WTC11 (cell line): ENCODE data around the gene ABCD3. TPM values are rescaled to one million over a fixed set of nuclear protein-coding genes. Genes with fewer than 3 reads are reported as not detected.

Source experiments
- ATAC-seq: fragments of 200-7000 bp; cut with Tn5 transposase; 2 replicates; pipeline ENCODE4 v1.10.0; 2021; ENCODE audit warnings: mild to moderate bottlenecking, moderate library complexity
- CTCF ChIA-PET: fragments of 300-600 bp; sonication (Branson Sonifier 250); formaldehyde crosslinking; loops from one replicate; lab custom pipeline; 2021; ENCODE audit warnings: antibody characterized with exemption; lab: Charles Lee
- POLR2A ChIA-PET: fragments of 350-600 bp; sonication (Branson Sonifier 250); formaldehyde crosslinking; loops from one replicate; lab custom pipeline; 2021; ENCODE audit warnings: antibody characterized with exemption; lab: Charles Lee
- DNase-seq: peaks from one replicate; pipeline ENCODE4 v3.0.0; 2021; ENCODE audit warnings: low spot score
- H3K27ac Mint-ChIP-seq: 2 replicates; pipeline ENCODE4 v1.8.0; 2021; ENCODE audit warnings: mixed read lengths
- H3K27me3 Mint-ChIP-seq: 2 replicates; pipeline ENCODE4 v1.8.0; 2021; ENCODE audit warnings: low read depth, mild to moderate bottlenecking, moderate library complexity, mixed read lengths
- H3K36me3 Mint-ChIP-seq: 2 replicates; pipeline ENCODE4 v1.8.0; 2021; ENCODE audit warnings: mixed read lengths
- H3K4me1 Mint-ChIP-seq: 2 replicates; pipeline ENCODE4 v1.8.0; 2022; ENCODE audit warnings: mixed read lengths
- H3K4me3 Mint-ChIP-seq: 2 replicates; pipeline ENCODE4 v1.8.0; 2021; ENCODE audit warnings: mild to moderate bottlenecking, moderate library complexity, mixed read lengths
- H3K9me3 Mint-ChIP-seq: 2 replicates; pipeline ENCODE4 v1.8.0; 2021; ENCODE audit warnings: mixed read lengths
- CBFB ChIP-seq: sonication (generic); formaldehyde crosslinking; IDR thresholded peaks from 2 replicates; pipeline ENCODE4 v1.8.1; 2022; ENCODE audit warnings: mild to moderate bottlenecking, low read depth, missing genetic modification reagents
- CREM ChIP-seq: sonication (generic); formaldehyde crosslinking; IDR thresholded peaks from 2 replicates; pipeline ENCODE4 v1.8.1; 2022; ENCODE audit warnings: mild to moderate bottlenecking, missing genetic modification reagents, moderate library complexity
- E2F4 ChIP-seq: sonication (generic); formaldehyde crosslinking; IDR thresholded peaks from 2 replicates; pipeline ENCODE4 v1.8.1; 2022; ENCODE audit warnings: low read depth, mild to moderate bottlenecking, moderate library complexity, missing genetic modification reagents, borderline replicate concordance
- ERG ChIP-seq: fragments of 250-450 bp; sonication (Bioruptor Pico); IDR thresholded peaks from 2 replicates; pipeline ENCODE4 v1.8.0; 2021; ENCODE audit warnings: mild to moderate bottlenecking
- ETV6 ChIP-seq: sonication (generic); formaldehyde crosslinking; IDR thresholded peaks from 2 replicates; pipeline ENCODE4 v1.8.1; 2022; ENCODE audit warnings: mild to moderate bottlenecking, missing genetic modification reagents
- IRF2 ChIP-seq: sonication (generic); formaldehyde crosslinking; IDR thresholded peaks from 2 replicates; pipeline ENCODE4 v1.8.0; 2022; ENCODE audit warnings: low read depth, missing genetic modification reagents, borderline replicate concordance
- NFE2L1 ChIP-seq: sonication (generic); formaldehyde crosslinking; IDR thresholded peaks from 2 replicates; pipeline ENCODE4 v1.8.1; 2023; ENCODE audit warnings: missing genetic modification reagents
- NFYB ChIP-seq: sonication (generic); formaldehyde crosslinking; conservative IDR thresholded peaks from 2 replicates; pipeline ENCODE4 v1.8.0; 2022; ENCODE audit warnings: low read depth, missing genetic modification reagents
- PRRX2 ChIP-seq: fragments of 250-450 bp; sonication (Bioruptor Pico); IDR thresholded peaks from 2 replicates; pipeline ENCODE4 v1.8.0; 2021; ENCODE audit warnings: mild to moderate bottlenecking
- RELA ChIP-seq: sonication (generic); formaldehyde crosslinking; IDR thresholded peaks from 2 replicates; pipeline ENCODE4 v1.8.1; 2022; ENCODE audit warnings: missing genetic modification reagents, mild to moderate bottlenecking, borderline replicate concordance
- RORB ChIP-seq: fragments of 250-450 bp; sonication (Bioruptor Pico); IDR thresholded peaks from 2 replicates; pipeline ENCODE4 v1.9.0; 2021; ENCODE audit warnings: mild to moderate bottlenecking
- SMAD3 ChIP-seq: sonication (generic); formaldehyde crosslinking; IDR thresholded peaks from 2 replicates; pipeline ENCODE4 v1.8.0; 2022; ENCODE audit warnings: missing genetic modification reagents, mild to moderate bottlenecking, borderline replicate concordance
- TCF7 ChIP-seq: sonication (generic); formaldehyde crosslinking; IDR thresholded peaks from 2 replicates; pipeline ENCODE4 v1.8.0; 2022; ENCODE audit warnings: mild to moderate bottlenecking, low read depth, missing genetic modification reagents, moderate library complexity
- ZBTB21 ChIP-seq: sonication (generic); formaldehyde crosslinking; IDR thresholded peaks from 2 replicates; pipeline ENCODE4 v1.8.1; 2023; ENCODE audit warnings: mild to moderate bottlenecking, missing genetic modification reagents, borderline replicate concordance
- ZNF317 ChIP-seq: sonication (generic); formaldehyde crosslinking; IDR thresholded peaks from 2 replicates; pipeline ENCODE4 v1.8.1; 2023; ENCODE audit warnings: low read depth, mild to moderate bottlenecking, moderate library complexity, missing genetic modification reagents, borderline replicate concordance
- ZNF416 ChIP-seq: fragments of 250-450 bp; sonication (Bioruptor Pico); IDR thresholded peaks from 2 replicates; pipeline ENCODE4 v1.9.0; 2021; ENCODE audit warnings: mild to moderate bottlenecking, inconsistent platforms
- ZNF423 ChIP-seq: fragments of 250-450 bp; sonication (Bioruptor Pico); IDR thresholded peaks from 2 replicates; pipeline ENCODE4 v2.1.2; 2022; ENCODE audit warnings: mild to moderate bottlenecking, moderate library complexity
- total RNA-seq: library from RNA; stranded (reverse); gene quantifications from 3 replicates; pipeline ENCODE4 v1.2.3, GENCODE V29; 2021
- TF ChIP-seq, protein P1 (sequence below): sonication (generic); formaldehyde crosslinking; IDR thresholded peaks from 2 replicates; pipeline ENCODE4 v1.8.0; 2022; ENCODE audit warnings: mild to moderate bottlenecking, missing genetic modification reagents
- TF ChIP-seq, protein P2 (sequence below): fragments of 200-600 bp; IDR thresholded peaks from 2 replicates; pipeline ENCODE4 v1.8.0; 2022; ENCODE audit warnings: antibody characterized with exemption
- TF ChIP-seq, protein P3 (sequence below): sonication (generic); formaldehyde crosslinking; IDR thresholded peaks from 2 replicates; pipeline ENCODE4 v1.8.1; 2022; ENCODE audit warnings: mild to moderate bottlenecking, missing genetic modification reagents, moderate library complexity, borderline replicate concordance

ABCD3 gene
- total RNA-seq, 1 experiment from 2014 or later, result 27.2 TPM

DNA sequence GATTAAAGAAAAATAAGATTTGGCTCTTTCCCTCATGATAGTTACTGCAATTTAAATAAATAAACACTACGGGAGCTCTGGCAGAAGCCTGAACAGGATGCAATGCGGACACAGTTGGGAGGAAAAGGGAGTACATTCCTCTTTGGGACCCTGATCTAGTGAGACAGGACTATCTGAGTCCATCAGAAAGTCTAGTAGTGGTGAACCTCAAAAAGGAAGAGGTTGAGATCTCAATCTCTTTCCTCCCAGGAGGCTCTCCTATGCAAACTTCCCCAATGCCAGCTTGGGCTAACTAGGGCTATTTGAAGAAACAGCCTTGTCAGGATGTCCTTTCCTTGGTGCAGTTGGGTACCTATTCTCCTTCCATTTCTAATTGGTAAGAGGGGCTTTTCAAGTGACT lies 4.9 kb upstream of the ABCD3 start:
- H3K27me3 Mint-ChIP-seq, result no peaks in the 10 kb centered on the region; the same call in 1 of the 2 replicates
- H3K4me1 Mint-ChIP-seq, result peaks cover 6% of the 10 kb centered on the region
- no peak for TF ChIP-seq CBFB (CRISPR knock-in tag)
- no peak for TF ChIP-seq PRRX2 (CRISPR knock-in tag)
- no peak for TF ChIP-seq ERG (CRISPR knock-in tag)
- TF ChIP-seq, protein P1, sequence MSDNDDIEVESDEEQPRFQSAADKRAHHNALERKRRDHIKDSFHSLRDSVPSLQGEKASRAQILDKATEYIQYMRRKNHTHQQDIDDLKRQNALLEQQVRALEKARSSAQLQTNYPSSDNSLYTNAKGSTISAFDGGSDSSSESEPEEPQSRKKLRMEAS (CRISPR knock-in tag), result no peak
- TF ChIP-seq, protein P2, sequence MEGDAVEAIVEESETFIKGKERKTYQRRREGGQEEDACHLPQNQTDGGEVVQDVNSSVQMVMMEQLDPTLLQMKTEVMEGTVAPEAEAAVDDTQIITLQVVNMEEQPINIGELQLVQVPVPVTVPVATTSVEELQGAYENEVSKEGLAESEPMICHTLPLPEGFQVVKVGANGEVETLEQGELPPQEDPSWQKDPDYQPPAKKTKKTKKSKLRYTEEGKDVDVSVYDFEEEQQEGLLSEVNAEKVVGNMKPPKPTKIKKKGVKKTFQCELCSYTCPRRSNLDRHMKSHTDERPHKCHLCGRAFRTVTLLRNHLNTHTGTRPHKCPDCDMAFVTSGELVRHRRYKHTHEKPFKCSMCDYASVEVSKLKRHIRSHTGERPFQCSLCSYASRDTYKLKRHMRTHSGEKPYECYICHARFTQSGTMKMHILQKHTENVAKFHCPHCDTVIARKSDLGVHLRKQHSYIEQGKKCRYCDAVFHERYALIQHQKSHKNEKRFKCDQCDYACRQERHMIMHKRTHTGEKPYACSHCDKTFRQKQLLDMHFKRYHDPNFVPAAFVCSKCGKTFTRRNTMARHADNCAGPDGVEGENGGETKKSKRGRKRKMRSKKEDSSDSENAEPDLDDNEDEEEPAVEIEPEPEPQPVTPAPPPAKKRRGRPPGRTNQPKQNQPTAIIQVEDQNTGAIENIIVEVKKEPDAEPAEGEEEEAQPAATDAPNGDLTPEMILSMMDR, result no peak
- TF ChIP-seq NFYB (CRISPR knock-in tag), result no peak
- no peak for TF ChIP-seq SMAD3 (CRISPR knock-in tag)
- TF ChIP-seq NFE2L1, result no peak
- no peak overlapping the region for H3K27ac Mint-ChIP-seq
- no peaks in the 10 kb centered on the region for H3K36me3 Mint-ChIP-seq
- H3K9me3 Mint-ChIP-seq, result no peaks in the 10 kb centered on the region
- DNase-seq, result no peak
- ATAC-seq, result no peak
- no peak overlapping the region for H3K4me3 Mint-ChIP-seq
- ChIA-PET CTCF (interaction anchor here (1.2 kb wide), 1 partner anchor 17 kb away, joined by 4 read pairs; no protein-coding TSS in a partner anchor), POLR2A (no interaction called here)

GRCh38 chr1:94416901-94417727 lies 1.1 kb upstream of the ABCD3 start:
- no peaks in the 10 kb centered on the region for H3K9me3 Mint-ChIP-seq
- ChIA-PET POLR2A (no interaction called here), CTCF (interaction anchor here (0.6 to 1.7 kb wide), 4 partner anchors 21 to 82 kb away, joined by 3 to 5 read pairs (median 4); no protein-coding TSS in a partner anchor)
- peaks cover 11% of the 10 kb centered on the region for H3K27me3 Mint-ChIP-seq
- H3K4me1 Mint-ChIP-seq, result peaks cover 16% of the 10 kb centered on the region
- TF ChIP-seq ZNF416 (CRISPR knock-in tag), result no peak
- TF ChIP-seq ZBTB21 (CRISPR knock-in tag), result no peak
- no peak for TF ChIP-seq RELA (CRISPR knock-in tag)
- no peak for TF ChIP-seq CREM
- TF ChIP-seq RORB (CRISPR knock-in tag), result no peak
- no peak for TF ChIP-seq ETV6 (CRISPR knock-in tag)
- TF ChIP-seq, protein P3, sequence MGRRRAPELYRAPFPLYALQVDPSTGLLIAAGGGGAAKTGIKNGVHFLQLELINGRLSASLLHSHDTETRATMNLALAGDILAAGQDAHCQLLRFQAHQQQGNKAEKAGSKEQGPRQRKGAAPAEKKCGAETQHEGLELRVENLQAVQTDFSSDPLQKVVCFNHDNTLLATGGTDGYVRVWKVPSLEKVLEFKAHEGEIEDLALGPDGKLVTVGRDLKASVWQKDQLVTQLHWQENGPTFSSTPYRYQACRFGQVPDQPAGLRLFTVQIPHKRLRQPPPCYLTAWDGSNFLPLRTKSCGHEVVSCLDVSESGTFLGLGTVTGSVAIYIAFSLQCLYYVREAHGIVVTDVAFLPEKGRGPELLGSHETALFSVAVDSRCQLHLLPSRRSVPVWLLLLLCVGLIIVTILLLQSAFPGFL (CRISPR knock-in tag), result no peak
- TF ChIP-seq IRF2 (CRISPR knock-in tag), result no peak
- no peak for TF ChIP-seq E2F4 (CRISPR knock-in tag)
- TF ChIP-seq, protein P2, result no peak
- TF ChIP-seq ZNF317 (CRISPR knock-in tag), result no peak
- no peak for TF ChIP-seq TCF7 (CRISPR knock-in tag)
- TF ChIP-seq ZNF423 (CRISPR knock-in tag), result no peak
- no peak overlapping the region for H3K4me3 Mint-ChIP-seq
- DNase-seq (no peak), ATAC-seq (no peak)
- H3K27ac Mint-ChIP-seq, result no peak overlapping the region
- no peaks in the 10 kb centered on the region for H3K36me3 Mint-ChIP-seq
